Sciatic nerve (tissue), 2 donors: ENCODE results near the gene IBA57. TPM values are rescaled to one million over a fixed set of nuclear protein-coding genes. Genes with fewer than 3 reads are reported as not detected.
"Not testable (repeated sequence)": the region's sequence is repeated elsewhere in the genome, so short reads cannot be mapped to it uniquely, and the experiment has no call there.

ENCODE experiments used
- ATAC-seq: fragments of 200-7000 bp; cut with Tn5 transposase; one replicate; pipeline ENCODE4 v1.9.1; 2020; ENCODE audit warnings: mild to moderate bottlenecking, moderate library complexity
- DNase-seq: peaks from one replicate; pipeline ENCODE4 v3.0.0-alpha.2; 2020; ENCODE audit warnings: low spot score
- intact Hi-C: fragments of 100-400 bp; cut with DNase I; formaldehyde crosslinking; loops from one replicate; pipeline ENCODE4 v1.14.2; 2022
- total RNA-seq: library from RNA; stranded (reverse); fragmentation: NEBNext Ultra II Directional; extraction: Animal tissue kit (Norgen Biotek cat#: 25700); gene quantifications from one replicate; pipeline ENCODE4 v1.2.1, GENCODE V29; 2021
- donor health status: DM: no; HTN: no; CAD: no.
- donor health status: DM: no; HTN: no; CAD: no.

The IBA57 gene
- total RNA-seq, 1 donor from 2014 or later, result 10.4 TPM

- intact Hi-C loops, result no loop called here
- DNase-seq, result no peak
- peak; percentile 74 for ATAC-seq
These were observed 13.4 kb downstream of the IBA57 start for GRCh38 chr1:228178737-228179684.

- ATAC-seq (no peak), DNase-seq (no peak)
- intact Hi-C loops, result no loop called here
These were observed 14.8 kb downstream of the IBA57 start for GRCh38 chr1:228180271-228180958.

GRCh38 chr1:228180959-228181644 lies 15.5 kb downstream of the IBA57 start:
- intact Hi-C loops, result no loop called here
- DNase-seq, result no peak
- ATAC-seq, result no peak

- DNase-seq, result no peak
- ATAC-seq, result no peak
- intact Hi-C loops, result no loop called here
These were observed 16.0 kb downstream of the IBA57 start for GRCh38 chr1:228181645-228182034.

- ATAC-seq (no peak), DNase-seq (no peak)
These were observed 16.9 kb downstream of the IBA57 start for GRCh38 chr1:228182296-228183030.

GRCh38 chr1:228184152-228184551 lies 18.5 kb downstream of the IBA57 start:
- ATAC-seq, result no peak
- DNase-seq, result no peak
- intact Hi-C loops, result no loop called here

More at GRCh38 chr1:228182296-228183030, 16.9 kb downstream of the IBA57 start:
- intact Hi-C loops, result no loop called here

- DNase-seq, result no peak
- ATAC-seq, result no peak
- intact Hi-C loops, result no loop called here
These were observed 20.0 kb downstream of the IBA57 start for GRCh38 chr1:228185641-228185965.

GRCh38 chr1:228188249-228188648 lies 22.6 kb downstream of the IBA57 start:
- intact Hi-C loops, ATAC-seq, DNase-seq: not testable (repeated sequence)

GRCh38 chr1:228190182-228190581 lies 24.6 kb downstream of the IBA57 start:
- DNase-seq (no peak), ATAC-seq (no peak)
- intact Hi-C loops, result no loop called here

- DNase-seq (no peak), ATAC-seq (no peak)
- intact Hi-C loops, result no loop called here
These were observed 25.2 kb downstream of the IBA57 start for GRCh38 chr1:228190778-228191177.

- ATAC-seq (no peak), DNase-seq (no peak)
- intact Hi-C loops, result no loop called here
These were observed 28.8 kb downstream of the IBA57 start for GRCh38 chr1:228194436-228194835.

GRCh38 chr1:228194921-228195812 lies 29.6 kb downstream of the IBA57 start:
- ATAC-seq, result no peak
- DNase-seq, result no peak

GRCh38 chr1:228197555-228198147 lies 32.0 kb downstream of the IBA57 start:
- no peak for DNase-seq
- no peak for ATAC-seq

More at GRCh38 chr1:228194921-228195812, 29.6 kb downstream of the IBA57 start:
- intact Hi-C loops, result no loop called here

GRCh38 chr1:228198977-228199590 lies 33.5 kb downstream of the IBA57 start:
- no peak for DNase-seq
- no peak for ATAC-seq
- intact Hi-C loops, result no loop called here

More at GRCh38 chr1:228197555-228198147, 32.0 kb downstream of the IBA57 start:
- intact Hi-C loops, result no loop called here

- DNase-seq (no peak), ATAC-seq (no peak)
- intact Hi-C loops, result no loop called here
These were observed 39.4 kb downstream of the IBA57 start for GRCh38 chr1:228204958-228205357.

GRCh38 chr1:228205526-228206436 lies 40.2 kb downstream of the IBA57 start:
- intact Hi-C loops, result no loop called here
- DNase-seq (no peak), ATAC-seq (no peak)
